GM18861 (cell line): ENCODE data around the gene TXNDC2.
"Not testable (repeated sequence)": the region's sequence is repeated elsewhere in the genome, so short reads cannot be mapped to it uniquely, and the experiment has no call there.

Source experiments
- ATAC-seq: cut with Tn5 transposase; IDR thresholded peaks from one replicate; pipeline ENCODE4 v1.9.1; 2021; ENCODE audit not compliant: unreplicated experiment

The TXNDC2 gene

GRCh38 chr18:9885170-9886004 is at the start of gene TXNDC2:
TXNDC2 (plus strand) TSS chr18:9885973; CDS start chr18:9886681, 708 bp downstream.
- ATAC-seq, result no peak

- ATAC-seq, result no peak
Observed at GRCh38 chr18:9838144-9838877, 47.5 kb upstream of the TXNDC2 start.

GRCh38 chr18:9839211-9839610 is 46.6 kb upstream of the TXNDC2 start:
- ATAC-seq, result no peak

- no peak for ATAC-seq
Observed at GRCh38 chr18:9839853-9840252, 45.9 kb upstream of the TXNDC2 start.

GRCh38 chr18:9841752-9842151 is 44.0 kb upstream of the TXNDC2 start:
- no peak for ATAC-seq

DNA sequence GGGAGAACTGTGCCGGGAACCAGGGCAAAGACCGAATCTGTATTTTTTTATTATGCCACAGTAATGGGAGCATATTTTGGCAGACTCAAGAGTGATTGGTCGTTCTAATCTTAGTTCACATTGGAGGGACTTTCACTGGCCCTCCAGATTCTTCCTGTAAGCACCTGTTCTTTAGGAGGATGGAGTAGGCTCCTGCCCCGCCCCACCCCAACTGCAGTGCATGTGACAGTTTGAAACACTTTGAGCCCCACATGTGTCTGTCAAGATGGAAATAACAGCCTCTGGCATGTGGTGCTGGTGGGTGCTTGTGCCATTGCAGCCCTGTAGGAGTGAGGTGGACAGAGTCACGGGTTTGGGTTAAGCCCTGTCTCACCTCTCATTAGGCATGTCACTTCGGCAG is 43.3 kb upstream of the TXNDC2 start:
- ATAC-seq, result no peak

DNA sequence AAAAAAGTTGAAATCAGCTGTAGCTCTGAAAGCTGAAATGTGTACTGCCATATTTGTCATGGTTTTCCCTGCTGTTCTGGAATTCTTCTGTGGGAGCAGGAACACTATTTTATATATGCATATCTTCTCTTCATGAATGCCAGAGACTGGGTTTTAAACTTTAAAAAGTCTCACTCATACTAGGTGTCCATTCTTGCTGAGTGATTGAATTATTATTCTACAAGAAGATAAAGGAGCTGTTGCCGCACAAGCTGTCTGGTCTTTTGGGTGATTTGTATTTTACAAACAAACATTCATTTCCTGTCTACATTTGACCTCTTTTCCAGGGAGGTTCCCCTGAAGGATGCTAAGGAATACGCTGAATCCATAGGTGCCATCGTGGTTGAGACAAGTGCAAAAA is 40.5 kb upstream of the TXNDC2 start:
- no peak for ATAC-seq

GRCh38 chr18:9846162-9846925 is 39.4 kb upstream of the TXNDC2 start:
- ATAC-seq, result no peak

DNA sequence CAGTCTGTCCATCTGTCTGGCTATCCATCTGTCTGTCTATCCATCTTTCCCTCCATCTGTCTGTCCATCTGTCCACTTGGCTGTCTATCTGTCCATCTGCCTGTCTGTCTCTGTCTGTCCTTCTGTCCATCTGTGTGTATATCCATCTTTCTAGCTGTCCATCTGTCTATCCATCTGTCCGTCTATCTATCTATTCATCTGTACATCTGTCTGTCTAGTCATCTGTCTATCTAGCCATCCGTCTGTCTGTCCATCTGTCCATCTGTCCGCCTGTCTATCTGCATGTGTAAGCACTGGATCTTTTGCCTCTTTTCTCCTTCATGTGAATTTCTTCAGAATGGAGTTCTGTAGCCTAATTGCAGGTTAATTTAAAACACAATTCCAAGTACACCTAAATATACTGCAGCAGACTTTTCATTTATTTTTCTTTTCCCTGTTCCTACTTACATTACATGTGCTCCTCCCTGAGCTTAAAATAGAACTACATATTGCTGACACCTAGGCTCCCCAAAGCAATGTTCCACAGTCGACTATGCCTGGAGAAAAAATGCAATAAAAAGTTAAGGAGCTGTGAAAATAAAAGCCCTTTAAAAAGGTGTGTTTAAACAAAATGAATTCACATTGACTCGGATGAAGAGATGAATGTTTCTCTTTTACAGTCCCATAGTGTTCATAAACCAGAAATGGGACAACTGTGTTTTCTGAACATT is 37.4 kb upstream of the TXNDC2 start:
- no peak for ATAC-seq

DNA sequence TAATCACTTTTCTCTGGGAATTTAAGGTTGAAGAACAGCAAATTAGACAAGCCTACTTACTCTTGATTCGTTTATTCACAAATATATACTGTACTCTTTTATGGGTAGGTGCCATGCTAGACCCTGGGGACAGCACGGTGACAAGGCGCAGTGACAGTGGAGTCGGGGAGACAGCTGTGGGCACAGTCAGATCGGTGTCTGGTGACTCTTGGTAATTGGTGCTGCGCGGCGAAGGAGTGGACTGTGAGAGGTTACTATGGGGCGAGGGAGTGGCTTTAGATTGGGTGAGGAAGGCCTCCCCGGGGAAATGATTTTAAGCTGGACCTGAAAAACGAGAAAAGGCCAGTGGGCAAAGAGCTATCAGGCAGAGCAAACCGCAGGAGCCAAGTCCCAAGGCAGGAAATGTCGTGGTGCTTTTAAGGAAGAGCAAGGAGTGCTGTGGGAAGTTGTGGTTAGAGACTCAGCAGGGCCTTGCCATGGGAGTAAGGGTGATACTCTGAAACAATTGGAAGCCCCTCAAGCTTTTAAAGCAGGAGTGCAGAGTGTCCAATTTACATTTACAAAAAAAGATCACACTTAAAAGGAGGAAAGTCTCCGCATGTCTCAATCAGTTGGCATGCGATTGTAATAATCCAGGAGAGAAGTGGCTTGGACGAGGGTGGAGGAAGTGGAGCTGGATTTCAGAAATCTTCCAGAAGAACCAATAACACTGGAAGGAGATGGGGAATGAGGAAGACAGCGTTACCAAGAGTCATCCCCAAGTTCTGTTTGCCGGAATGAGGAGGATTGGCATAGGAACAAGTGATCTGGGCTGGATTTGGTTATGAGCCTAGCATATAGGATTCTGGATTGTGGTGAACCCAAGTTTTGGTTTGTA is 36.1 kb upstream of the TXNDC2 start:
- ATAC-seq, result no peak

DNA sequence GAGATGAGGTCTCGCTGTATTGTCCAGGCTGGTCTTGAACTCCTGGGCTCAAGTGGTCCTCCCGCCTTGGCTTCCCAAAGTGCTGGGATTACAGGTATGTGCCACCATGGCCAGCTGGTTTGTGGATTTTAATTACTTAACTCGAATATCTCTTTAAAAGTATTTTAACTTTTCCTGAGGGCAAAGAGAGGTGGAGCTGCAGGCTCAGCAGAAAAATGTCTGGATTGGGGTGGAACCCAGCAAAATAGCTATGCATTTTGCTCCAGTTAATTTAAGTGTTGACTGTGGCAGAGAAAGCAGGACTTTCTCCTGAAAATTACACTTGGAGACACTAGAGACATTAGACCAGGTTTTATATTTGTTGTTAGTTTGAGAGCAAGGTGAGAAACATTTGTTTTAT is 35.5 kb upstream of the TXNDC2 start:
- no peak for ATAC-seq

DNA sequence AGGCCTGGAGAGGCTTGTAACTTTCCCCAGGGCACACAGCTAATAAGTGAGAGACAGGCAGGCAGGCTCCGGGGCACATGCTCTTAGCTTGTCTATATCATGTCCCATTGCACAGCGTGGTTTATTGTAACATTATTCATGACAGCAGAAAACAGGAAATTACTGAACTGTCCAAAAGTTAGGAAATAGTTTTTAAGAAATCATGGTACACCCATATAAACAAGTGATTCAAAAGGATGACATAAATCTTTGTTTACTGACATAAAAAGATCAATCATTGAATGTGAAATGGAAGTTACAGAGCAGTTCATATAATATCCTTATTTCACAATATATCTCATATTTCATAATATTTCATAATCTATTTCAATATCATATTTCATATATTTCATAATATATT is 34.3 kb upstream of the TXNDC2 start:
- no peak for ATAC-seq

GRCh38 chr18:9852266-9853081 is 33.3 kb upstream of the TXNDC2 start:
- ATAC-seq, result no peak

GRCh38 chr18:9854801-9855676 is 30.7 kb upstream of the TXNDC2 start:
- ATAC-seq, result no peak

DNA sequence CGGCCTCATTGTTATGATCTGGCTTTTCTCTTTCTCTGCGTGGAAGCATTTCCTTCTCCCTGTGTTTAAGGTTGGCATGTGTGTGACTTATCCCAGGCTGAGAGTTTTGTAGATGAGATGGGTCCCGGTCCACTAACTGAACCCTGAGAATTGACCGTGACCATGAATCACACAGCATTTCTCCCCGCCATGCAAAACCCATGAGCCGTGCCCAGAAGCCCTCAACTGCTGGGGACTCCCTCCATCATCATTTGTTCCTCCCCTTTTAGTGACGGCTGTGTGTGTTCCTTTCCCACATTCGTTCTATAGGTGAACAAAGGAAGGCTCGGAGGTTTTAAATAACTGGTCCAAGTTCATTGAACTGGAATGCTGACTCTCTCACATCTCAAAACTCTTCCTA is 30.1 kb upstream of the TXNDC2 start:
- no peak for ATAC-seq

GRCh38 chr18:9856092-9856491 is 29.7 kb upstream of the TXNDC2 start:
- no peak for ATAC-seq

- ATAC-seq, result not testable (repeated sequence)
Observed at GRCh38 chr18:9857479-9857998, 28.2 kb upstream of the TXNDC2 start.

DNA sequence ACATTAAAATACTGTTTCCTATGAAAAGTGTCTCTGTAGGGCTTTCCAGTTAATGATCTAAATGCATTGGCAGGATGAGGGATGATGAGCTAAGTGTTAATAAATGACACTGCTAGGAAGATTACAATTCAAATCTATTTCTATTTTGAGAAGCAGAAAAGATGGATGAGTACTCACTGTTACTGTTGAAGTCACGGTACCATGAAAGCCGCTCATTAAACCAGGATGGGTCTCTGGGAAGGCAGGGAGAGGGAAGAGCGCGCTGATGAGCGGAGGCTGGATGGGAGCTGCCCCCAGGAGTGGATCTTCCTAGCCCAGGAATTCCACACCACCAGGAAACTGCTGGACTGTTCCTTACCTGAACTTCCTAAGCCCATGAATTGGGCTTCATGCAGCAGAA is 27.1 kb upstream of the TXNDC2 start:
- ATAC-seq, result no peak
